HepG2 (cell line): Measurements from ENCODE around the gene RNF208. TPM values are rescaled to one million over a fixed set of nuclear protein-coding genes. Genes with fewer than 3 reads are reported as not detected.

ENCODE experiments used
- CTCF ChIP-seq: sonication (generic); formaldehyde crosslinking; IDR thresholded peaks from 2 replicates; pipeline ENCODE4 v1.5.0; 2020; ENCODE audit warnings: mild to moderate bottlenecking, missing genetic modification reagents, moderate library complexity
- EHMT2 ChIP-seq: fragments of 200-600 bp; sonication (generic); IDR thresholded peaks from 2 replicates; pipeline ENCODE4 v1.7.0; 2017; ENCODE audit warnings: antibody characterized with exemption, low read depth, low read length, borderline replicate concordance
- GPN1 ChIP-seq: sonication (generic); formaldehyde crosslinking; IDR thresholded peaks from 2 replicates; pipeline ENCODE4 v1.5.1; 2020; ENCODE audit warnings: missing genetic modification reagents, borderline replicate concordance
- KDM4B ChIP-seq: sonication (generic); formaldehyde crosslinking; IDR thresholded peaks from 2 replicates; pipeline ENCODE4 v1.4.0; 2020; ENCODE audit warnings: missing genetic modification reagents
- MAX ChIP-seq: IDR thresholded peaks from 2 replicates; pipeline ENCODE4 v1.6.1; 2012; ENCODE audit warnings: inconsistent platforms
- MEF2D ChIP-seq: sonication (generic); formaldehyde crosslinking; IDR thresholded peaks from 2 replicates; pipeline ENCODE4 v1.5.1; 2020; ENCODE audit warnings: mild to moderate bottlenecking, missing genetic modification reagents
- NBN ChIP-seq: fragments of 450-650 bp; conservative IDR thresholded peaks from 2 replicates; pipeline ENCODE4 v1.6.1; 2017
- NFYC ChIP-seq: IDR thresholded peaks from 2 replicates; pipeline ENCODE4 v1.6.1; 2016; ENCODE audit warnings: missing genetic modification reagents, missing compliant biosample characterization
- RNF2 ChIP-seq: fragments of 450-650 bp; conservative IDR thresholded peaks from 2 replicates; pipeline ENCODE4 v1.6.1; 2016; ENCODE audit warnings: low read depth
- ZFP91 ChIP-seq: sonication (generic); formaldehyde crosslinking; IDR thresholded peaks from 2 replicates; pipeline ENCODE4 v1.9.0; 2022; ENCODE audit warnings: missing genetic modification reagents, mild to moderate bottlenecking, borderline replicate concordance
- ZNF260 ChIP-seq: sonication (generic); formaldehyde crosslinking; IDR thresholded peaks from 2 replicates; pipeline ENCODE4 v1.4.0; 2020; ENCODE audit warnings: missing genetic modification reagents, low read depth, mild to moderate bottlenecking, borderline replicate concordance
- ZNF296 ChIP-seq: sonication (generic); formaldehyde crosslinking; conservative IDR thresholded peaks from 2 replicates; pipeline ENCODE4 v1.5.0; 2020; ENCODE audit warnings: mild to moderate bottlenecking, missing genetic modification reagents
- ZNF333 ChIP-seq: sonication (generic); formaldehyde crosslinking; IDR thresholded peaks from 2 replicates; pipeline ENCODE4 v1.4.0; 2020; ENCODE audit warnings: mild to moderate bottlenecking, missing genetic modification reagents, borderline replicate concordance
- ZNF501 ChIP-seq: sonication (generic); formaldehyde crosslinking; IDR thresholded peaks from 2 replicates; pipeline ENCODE4 v1.5.1; 2020; ENCODE audit warnings: mild to moderate bottlenecking, moderate library complexity, missing genetic modification reagents
- ZNF503 ChIP-seq: sonication (generic); formaldehyde crosslinking; IDR thresholded peaks from 2 replicates; pipeline ENCODE4 v1.4.0; 2020; ENCODE audit warnings: missing genetic modification reagents
- ZNF547 ChIP-seq: sonication (generic); formaldehyde crosslinking; IDR thresholded peaks from 2 replicates; pipeline ENCODE4 v1.5.1; 2020; ENCODE audit warnings: mild to moderate bottlenecking, missing genetic modification reagents
- ZNF7 ChIP-seq: IDR thresholded peaks from 2 replicates; pipeline ENCODE4 v1.6.1; 2016; ENCODE audit warnings: missing biosample characterization, missing genetic modification reagents
- ZNF709 ChIP-seq: sonication (generic); formaldehyde crosslinking; IDR thresholded peaks from 2 replicates; pipeline ENCODE4 v1.5.0; 2020; ENCODE audit warnings: mild to moderate bottlenecking, missing genetic modification reagents
- ZNF740 ChIP-seq: sonication (generic); formaldehyde crosslinking; IDR thresholded peaks from 2 replicates; pipeline ENCODE4 v1.4.0; 2020; ENCODE audit warnings: missing genetic modification reagents
- ZNF773 ChIP-seq: sonication (generic); formaldehyde crosslinking; IDR thresholded peaks from 2 replicates; pipeline ENCODE4 v1.4.0; 2020; ENCODE audit warnings: missing genetic modification reagents, borderline replicate concordance
- ZSCAN22 ChIP-seq: sonication (generic); formaldehyde crosslinking; IDR thresholded peaks from 2 replicates; pipeline ENCODE4 v1.4.0; 2020; ENCODE audit warnings: mild to moderate bottlenecking, missing genetic modification reagents
- polyA plus RNA-seq, 8 experiments: library from polyadenylated mRNA; depleted of rRNA in 3 of 8; stranded (reverse) in 7 of 8; unstranded in 1 of 8; fragments of >200 nt; fragmentation: Illumina TruSeq in 4 of 8; extraction: Trizol in 4 of 8; gene quantifications; 2 replicates each; pipeline versions ENCODE4 v1.2.1 to v1.2.3, GENCODE V29; 2011 to 2016; ENCODE audit warnings: low read depth in 4 of 8, missing spikeins in 1 of 8, mixed read lengths in 1 of 8; ENCODE audit not compliant: insufficient read depth in 1 of 8
- total RNA-seq, 5 experiments: library from RNA; depleted of rRNA; stranded (reverse); fragments of >200 nt; fragmentation: Illumina TruSeq; extraction: Trizol; gene quantifications; 2 replicates each; pipeline ENCODE4 v1.2.3, GENCODE V29; 2016; ENCODE audit warnings: low read depth in 1 of 5
- TF ChIP-seq, protein P1 (sequence below): IDR thresholded peaks from 2 replicates; pipeline ENCODE4 v1.6.1; 2018; ENCODE audit warnings: missing genetic modification reagents
- TF ChIP-seq, protein P2 (sequence below): sonication (generic); formaldehyde crosslinking; IDR thresholded peaks from 2 replicates; pipeline ENCODE4 v1.8.1; 2023; ENCODE audit warnings: mild to moderate bottlenecking, moderate library complexity, missing genetic modification reagents

RNF208 gene
- total and polyA plus RNA-seq, 2 of the 13 experiments (the other 11 are each of a cell fraction or from before 2014, with no cell fraction given) = 1.6 to 2.1 TPM

- TF ChIP-seq GPN1 (no peak), NBN (no peak), ZNF773 (CRISPR knock-in tag) (no peak), ZNF740 (CRISPR knock-in tag) (no peak), ZNF260 (CRISPR knock-in tag) (no peak), ZNF333 (CRISPR knock-in tag) (0 out of 2 replicates have a peak, but pooled peaks have one; percentile 13), ZNF501 (CRISPR knock-in tag) (no peak), ZNF7 (CRISPR knock-in tag) (no peak), MAX (no peak), CTCF (CRISPR knock-in tag) (no peak), MEF2D (CRISPR knock-in tag) (0 out of 2 replicates have a peak, but pooled peaks have one; percentile 21), NFYC (CRISPR knock-in tag) (no peak), ZNF547 (CRISPR knock-in tag) (no peak), ZSCAN22 (CRISPR knock-in tag) (no peak), RNF2 (no peak), EHMT2 (no peak), KDM4B (no peak), ZNF709 (CRISPR knock-in tag) (no peak), ZNF503 (CRISPR knock-in tag) (no peak), ZFP91 (CRISPR knock-in tag) (no peak), ZNF296 (no peak)
- TF ChIP-seq, protein P1, sequence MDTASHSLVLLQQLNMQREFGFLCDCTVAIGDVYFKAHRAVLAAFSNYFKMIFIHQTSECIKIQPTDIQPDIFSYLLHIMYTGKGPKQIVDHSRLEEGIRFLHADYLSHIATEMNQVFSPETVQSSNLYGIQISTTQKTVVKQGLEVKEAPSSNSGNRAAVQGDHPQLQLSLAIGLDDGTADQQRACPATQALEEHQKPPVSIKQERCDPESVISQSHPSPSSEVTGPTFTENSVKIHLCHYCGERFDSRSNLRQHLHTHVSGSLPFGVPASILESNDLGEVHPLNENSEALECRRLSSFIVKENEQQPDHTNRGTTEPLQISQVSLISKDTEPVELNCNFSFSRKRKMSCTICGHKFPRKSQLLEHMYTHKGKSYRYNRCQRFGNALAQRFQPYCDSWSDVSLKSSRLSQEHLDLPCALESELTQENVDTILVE = no peak
- TF ChIP-seq, protein P2, sequence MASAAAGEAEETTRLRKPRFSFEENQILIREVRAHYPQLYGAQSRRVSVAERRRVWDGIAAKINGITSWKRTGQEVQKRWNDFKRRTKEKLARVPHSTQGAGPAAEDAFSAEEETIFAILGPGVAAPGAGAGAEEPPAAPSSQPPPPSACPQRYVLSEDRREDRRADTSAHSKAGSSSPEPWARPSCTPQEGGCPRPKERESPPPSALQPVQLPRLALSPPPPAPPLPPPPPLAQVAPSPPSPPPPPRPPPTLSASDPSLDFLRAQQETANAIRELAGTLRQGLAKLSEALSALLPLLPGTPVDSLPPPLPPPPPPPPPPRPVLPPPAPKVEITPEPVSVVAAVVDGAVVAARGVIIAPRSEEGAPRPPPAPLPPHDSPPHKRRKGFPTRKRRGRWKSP (CRISPR knock-in tag) = no peak
These were observed 33.5 kb upstream of the RNF208 start (continued) for GRCh38 chr9:137255448-137256114.
